HEK293 (cell line): Measurements from ENCODE around the gene PJVK.
A peak's percentile ranks its signal among the peaks of the same experiment; 100 is the strongest.

Experiments
- GLIS1 ChIP-seq: fragments of 450-650 bp; formaldehyde crosslinking; IDR thresholded peaks from 2 replicates; pipeline ENCODE4 v1.5.1; 2016; ENCODE audit warnings: missing biosample characterization, missing genetic modification characterization
- KLF10 ChIP-seq: fragments of 450-650 bp; IDR thresholded peaks from 2 replicates; pipeline ENCODE4 v1.5.1; 2018; ENCODE audit warnings: missing biosample characterization, mild to moderate bottlenecking, missing genetic modification characterization
- RBAK ChIP-seq: fragments of 450-650 bp; formaldehyde crosslinking; IDR thresholded peaks from 2 replicates; pipeline ENCODE4 v1.5.1; 2016; ENCODE audit warnings: missing biosample characterization, missing genetic modification characterization
- SP3 ChIP-seq: fragments of 450-650 bp; formaldehyde crosslinking; IDR thresholded peaks from 2 replicates; pipeline ENCODE4 v1.5.1; 2016; ENCODE audit warnings: missing biosample characterization, missing genetic modification characterization
- SP7 ChIP-seq: fragments of 450-650 bp; formaldehyde crosslinking; IDR thresholded peaks from 2 replicates; pipeline ENCODE4 v1.5.1; 2016; ENCODE audit warnings: missing biosample characterization, missing genetic modification characterization
- TCF7L2 ChIP-seq: IDR thresholded peaks from 2 replicates; pipeline ENCODE4 v1.6.1; 2011; ENCODE audit warnings: low read depth, mild to moderate bottlenecking, inconsistent platforms, low read length, moderate library complexity, borderline replicate concordance
- YY2 ChIP-seq: fragments of 450-650 bp; formaldehyde crosslinking; IDR thresholded peaks from 2 replicates; pipeline ENCODE4 v1.5.1; 2016; ENCODE audit warnings: missing biosample characterization, missing genetic modification characterization
- ZBTB21 ChIP-seq: fragments of 450-650 bp; formaldehyde crosslinking; IDR thresholded peaks from 2 replicates; pipeline ENCODE4 v1.5.1; 2017; ENCODE audit warnings: missing biosample characterization, missing genetic modification characterization
- ZBTB48 ChIP-seq: fragments of 450-650 bp; formaldehyde crosslinking; IDR thresholded peaks from 2 replicates; pipeline ENCODE4 v1.5.1; 2016; ENCODE audit warnings: missing biosample characterization, missing genetic modification characterization
- ZIC2 ChIP-seq: fragments of 450-650 bp; formaldehyde crosslinking; IDR thresholded peaks from 2 replicates; pipeline ENCODE4 v1.5.1; 2016; ENCODE audit warnings: missing biosample characterization, missing genetic modification characterization
- ZNF221 ChIP-seq: fragments of 450-650 bp; formaldehyde crosslinking; IDR thresholded peaks from 2 replicates; pipeline ENCODE4 v1.5.1; 2017; ENCODE audit warnings: missing biosample characterization, missing genetic modification characterization, borderline replicate concordance
- ZNF37A ChIP-seq: fragments of 450-650 bp; IDR thresholded peaks from 2 replicates; pipeline ENCODE4 v1.5.1; 2018; ENCODE audit warnings: missing biosample characterization, missing genetic modification characterization
- ZNF394 ChIP-seq: fragments of 450-650 bp; formaldehyde crosslinking; IDR thresholded peaks from 2 replicates; pipeline ENCODE4 v1.5.1; 2016; ENCODE audit warnings: missing biosample characterization, missing genetic modification characterization, mild to moderate bottlenecking, moderate library complexity, borderline replicate concordance
- ZNF629 ChIP-seq: fragments of 450-650 bp; formaldehyde crosslinking; IDR thresholded peaks from 2 replicates; pipeline ENCODE4 v1.5.1; 2017; ENCODE audit warnings: missing biosample characterization, missing genetic modification characterization
- ZNF654 ChIP-seq: fragments of 450-650 bp; formaldehyde crosslinking; IDR thresholded peaks from 2 replicates; pipeline ENCODE4 v1.5.1; 2016; ENCODE audit warnings: low read depth, missing biosample characterization, missing genetic modification characterization
- ZNF660 ChIP-seq: fragments of 450-650 bp; IDR thresholded peaks from 2 replicates; pipeline ENCODE4 v1.5.1; 2018; ENCODE audit warnings: missing biosample characterization, mild to moderate bottlenecking, missing genetic modification characterization
- ZNF843 ChIP-seq: fragments of 450-650 bp; formaldehyde crosslinking; IDR thresholded peaks from 2 replicates; pipeline ENCODE4 v1.5.1; 2016; ENCODE audit warnings: missing biosample characterization, missing genetic modification characterization
- TF ChIP-seq, protein P1 (sequence below): fragments of 450-650 bp; formaldehyde crosslinking; IDR thresholded peaks from 2 replicates; pipeline ENCODE4 v1.5.1; 2016; ENCODE audit warnings: missing biosample characterization, missing genetic modification characterization
- TF ChIP-seq, protein P2 (sequence below): fragments of 450-650 bp; formaldehyde crosslinking; IDR thresholded peaks from 2 replicates; pipeline ENCODE4 v1.5.1; 2016; ENCODE audit warnings: missing biosample characterization, missing genetic modification characterization, borderline replicate concordance
- TF ChIP-seq, protein P3 (sequence below): fragments of 450-650 bp; formaldehyde crosslinking; IDR thresholded peaks from 2 replicates; pipeline ENCODE4 v1.5.1; 2016; ENCODE audit warnings: missing biosample characterization, missing genetic modification characterization
- TF ChIP-seq, protein P4 (sequence below): fragments of 450-650 bp; IDR thresholded peaks from 2 replicates; pipeline ENCODE4 v1.5.1; 2018; ENCODE audit warnings: missing biosample characterization, mild to moderate bottlenecking, missing genetic modification characterization
- TF ChIP-seq, protein P5 (sequence below): fragments of 450-650 bp; formaldehyde crosslinking; optimal IDR thresholded peaks from 2 replicates; pipeline ENCODE3; 2016; ENCODE audit warnings: missing biosample characterization, mild to moderate bottlenecking, missing genetic modification characterization
- TF ChIP-seq, protein P6 (sequence below): fragments of 450-650 bp; formaldehyde crosslinking; IDR thresholded peaks from 2 replicates; pipeline ENCODE4 v1.5.1; 2016; ENCODE audit warnings: missing biosample characterization, missing genetic modification characterization, borderline replicate concordance

Gene PJVK

DNA sequence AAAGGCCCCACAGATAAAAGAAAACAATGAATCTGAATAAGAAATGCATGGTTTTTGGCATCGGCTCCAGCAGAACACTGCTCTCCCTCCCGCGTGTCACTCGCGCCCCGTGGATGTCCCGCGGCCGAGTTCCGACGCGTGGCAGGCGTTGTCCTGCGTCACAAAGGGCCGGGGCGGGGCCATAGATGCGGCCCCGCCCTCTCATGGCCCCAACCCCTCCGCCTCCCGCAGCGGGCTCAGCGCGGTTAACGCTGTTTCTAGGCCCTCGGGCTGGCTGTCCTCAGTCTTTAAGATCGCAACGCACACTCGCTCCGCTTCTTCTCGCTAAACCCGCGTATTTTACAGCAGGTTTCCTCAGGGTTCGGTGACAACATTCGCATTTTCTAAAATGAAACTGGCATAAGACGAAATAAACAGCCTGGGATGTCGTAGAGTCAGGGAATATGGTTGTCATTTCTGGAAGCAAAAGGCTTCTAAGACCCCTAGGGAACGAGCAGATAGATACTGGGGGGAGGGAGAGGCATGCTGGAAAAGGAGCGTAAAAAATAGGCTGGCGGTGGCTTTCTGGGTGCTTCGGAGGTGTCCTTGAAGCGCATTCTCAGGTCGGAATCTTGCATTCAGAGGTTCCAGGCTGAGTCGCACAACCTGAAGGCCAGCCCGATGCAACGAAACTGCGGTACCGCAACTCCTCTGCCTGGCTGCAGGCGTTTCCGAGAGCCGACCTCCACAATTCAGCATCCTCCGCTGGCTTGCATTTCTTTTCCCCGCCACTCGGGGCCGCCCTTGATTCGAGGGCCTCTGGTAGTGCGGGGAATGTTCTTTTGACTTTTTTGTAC lies 27.5 kb downstream of the PJVK start, which contains the start of gene FKBP7 (continued):
- TF ChIP-seq, protein P1, sequence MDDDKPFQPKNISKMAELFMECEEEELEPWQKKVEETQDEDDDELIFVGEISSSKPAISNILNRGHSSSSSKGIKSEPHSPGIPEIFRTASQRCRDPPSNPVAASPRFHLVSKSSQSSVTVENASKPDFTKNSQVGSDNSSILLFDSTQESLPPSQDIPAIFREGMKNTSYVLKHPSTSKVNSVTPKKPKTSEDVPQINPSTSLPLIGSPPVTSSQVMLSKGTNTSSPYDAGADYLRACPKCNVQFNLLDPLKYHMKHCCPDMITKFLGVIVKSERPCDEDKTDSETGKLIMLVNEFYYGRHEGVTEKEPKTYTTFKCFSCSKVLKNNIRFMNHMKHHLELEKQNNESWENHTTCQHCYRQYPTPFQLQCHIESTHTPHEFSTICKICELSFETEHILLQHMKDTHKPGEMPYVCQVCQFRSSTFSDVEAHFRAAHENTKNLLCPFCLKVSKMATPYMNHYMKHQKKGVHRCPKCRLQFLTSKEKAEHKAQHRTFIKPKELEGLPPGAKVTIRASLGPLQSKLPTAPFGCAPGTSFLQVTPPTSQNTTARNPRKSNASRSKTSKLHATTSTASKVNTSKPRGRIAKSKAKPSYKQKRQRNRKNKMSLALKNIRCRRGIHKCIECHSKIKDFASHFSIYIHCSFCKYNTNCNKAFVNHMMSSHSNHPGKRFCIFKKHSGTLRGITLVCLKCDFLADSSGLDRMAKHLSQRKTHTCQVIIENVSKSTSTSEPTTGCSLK (tag by site-specific recombination): no peak
- TF ChIP-seq KLF10 (tag by site-specific recombination) (0 out of 2 replicates have a peak, but pooled peaks have one; percentile 22), RBAK (tag by site-specific recombination) (no peak), GLIS1 (tag by site-specific recombination) (peak; percentile 81), ZNF37A (tag by site-specific recombination) (no peak), TCF7L2 (no peak), ZIC2 (tag by site-specific recombination) (peak; percentile 60), ZBTB21 (tag by site-specific recombination) (peak; percentile 81), ZNF221 (tag by site-specific recombination) (no peak), ZNF654 (tag by site-specific recombination) (peak; percentile 66), YY2 (no peak), ZNF394 (tag by site-specific recombination) (0 out of 2 replicates have a peak, but pooled peaks have one; percentile 22), ZNF843 (tag by site-specific recombination) (0 out of 2 replicates have a peak, but pooled peaks have one; percentile 48), SP3 (peak; percentile 68), ZNF629 (peak; percentile 88), ZBTB48 (tag by site-specific recombination) (peak; percentile 86; the same call in 1 of the 2 replicates), SP7 (tag by site-specific recombination) (peak; percentile 52; the same call in 1 of the 2 replicates), ZNF660 (tag by site-specific recombination) (peak; percentile 46; the same call in 1 of the 2 replicates)
- TF ChIP-seq, protein P2, sequence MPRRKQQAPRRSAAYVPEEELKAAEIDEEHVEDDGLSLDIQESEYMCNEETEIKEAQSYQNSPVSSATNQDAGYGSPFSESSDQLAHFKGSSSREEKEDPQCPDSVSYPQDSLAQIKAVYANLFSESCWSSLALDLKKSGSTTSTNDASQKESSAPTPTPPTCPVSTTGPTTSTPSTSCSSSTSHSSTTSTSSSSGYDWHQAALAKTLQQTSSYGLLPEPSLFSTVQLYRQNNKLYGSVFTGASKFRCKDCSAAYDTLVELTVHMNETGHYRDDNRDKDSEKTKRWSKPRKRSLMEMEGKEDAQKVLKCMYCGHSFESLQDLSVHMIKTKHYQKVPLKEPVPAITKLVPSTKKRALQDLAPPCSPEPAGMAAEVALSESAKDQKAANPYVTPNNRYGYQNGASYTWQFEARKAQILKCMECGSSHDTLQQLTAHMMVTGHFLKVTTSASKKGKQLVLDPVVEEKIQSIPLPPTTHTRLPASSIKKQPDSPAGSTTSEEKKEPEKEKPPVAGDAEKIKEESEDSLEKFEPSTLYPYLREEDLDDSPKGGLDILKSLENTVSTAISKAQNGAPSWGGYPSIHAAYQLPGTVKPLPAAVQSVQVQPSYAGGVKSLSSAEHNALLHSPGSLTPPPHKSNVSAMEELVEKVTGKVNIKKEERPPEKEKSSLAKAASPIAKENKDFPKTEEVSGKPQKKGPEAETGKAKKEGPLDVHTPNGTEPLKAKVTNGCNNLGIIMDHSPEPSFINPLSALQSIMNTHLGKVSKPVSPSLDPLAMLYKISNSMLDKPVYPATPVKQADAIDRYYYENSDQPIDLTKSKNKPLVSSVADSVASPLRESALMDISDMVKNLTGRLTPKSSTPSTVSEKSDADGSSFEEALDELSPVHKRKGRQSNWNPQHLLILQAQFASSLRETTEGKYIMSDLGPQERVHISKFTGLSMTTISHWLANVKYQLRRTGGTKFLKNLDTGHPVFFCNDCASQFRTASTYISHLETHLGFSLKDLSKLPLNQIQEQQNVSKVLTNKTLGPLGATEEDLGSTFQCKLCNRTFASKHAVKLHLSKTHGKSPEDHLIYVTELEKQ (tag by site-specific recombination): no peak
- TF ChIP-seq, protein P3, sequence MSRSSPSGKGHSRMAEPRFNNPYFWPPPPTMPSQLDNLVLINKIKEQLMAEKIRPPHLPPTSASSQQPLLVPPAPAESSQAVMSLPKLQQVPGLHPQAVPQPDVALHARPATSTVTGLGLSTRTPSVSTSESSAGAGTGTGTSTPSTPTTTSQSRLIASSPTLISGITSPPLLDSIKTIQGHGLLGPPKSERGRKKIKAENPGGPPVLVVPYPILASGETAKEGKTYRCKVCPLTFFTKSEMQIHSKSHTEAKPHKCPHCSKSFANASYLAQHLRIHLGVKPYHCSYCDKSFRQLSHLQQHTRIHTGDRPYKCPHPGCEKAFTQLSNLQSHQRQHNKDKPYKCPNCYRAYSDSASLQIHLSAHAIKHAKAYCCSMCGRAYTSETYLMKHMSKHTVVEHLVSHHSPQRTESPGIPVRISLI (tag by site-specific recombination): 0 out of 2 replicates have a peak, but pooled peaks have one; percentile 35
- TF ChIP-seq, protein P4, sequence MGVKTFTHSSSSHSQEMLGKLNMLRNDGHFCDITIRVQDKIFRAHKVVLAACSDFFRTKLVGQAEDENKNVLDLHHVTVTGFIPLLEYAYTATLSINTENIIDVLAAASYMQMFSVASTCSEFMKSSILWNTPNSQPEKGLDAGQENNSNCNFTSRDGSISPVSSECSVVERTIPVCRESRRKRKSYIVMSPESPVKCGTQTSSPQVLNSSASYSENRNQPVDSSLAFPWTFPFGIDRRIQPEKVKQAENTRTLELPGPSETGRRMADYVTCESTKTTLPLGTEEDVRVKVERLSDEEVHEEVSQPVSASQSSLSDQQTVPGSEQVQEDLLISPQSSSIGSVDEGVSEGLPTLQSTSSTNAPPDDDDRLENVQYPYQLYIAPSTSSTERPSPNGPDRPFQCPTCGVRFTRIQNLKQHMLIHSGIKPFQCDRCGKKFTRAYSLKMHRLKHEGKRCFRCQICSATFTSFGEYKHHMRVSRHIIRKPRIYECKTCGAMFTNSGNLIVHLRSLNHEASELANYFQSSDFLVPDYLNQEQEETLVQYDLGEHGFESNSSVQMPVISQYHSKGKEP (tag by site-specific recombination): peak; percentile 88
- TF ChIP-seq, protein P5, sequence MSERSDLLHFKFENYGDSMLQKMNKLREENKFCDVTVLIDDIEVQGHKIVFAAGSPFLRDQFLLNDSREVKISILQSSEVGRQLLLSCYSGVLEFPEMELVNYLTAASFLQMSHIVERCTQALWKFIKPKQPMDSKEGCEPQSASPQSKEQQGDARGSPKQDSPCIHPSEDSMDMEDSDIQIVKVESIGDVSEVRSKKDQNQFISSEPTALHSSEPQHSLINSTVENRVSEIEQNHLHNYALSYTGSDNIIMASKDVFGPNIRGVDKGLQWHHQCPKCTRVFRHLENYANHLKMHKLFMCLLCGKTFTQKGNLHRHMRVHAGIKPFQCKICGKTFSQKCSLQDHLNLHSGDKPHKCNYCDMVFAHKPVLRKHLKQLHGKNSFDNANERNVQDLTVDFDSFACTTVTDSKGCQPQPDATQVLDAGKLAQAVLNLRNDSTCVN (tag by site-specific recombination): peak; percentile 50
- TF ChIP-seq, protein P6, sequence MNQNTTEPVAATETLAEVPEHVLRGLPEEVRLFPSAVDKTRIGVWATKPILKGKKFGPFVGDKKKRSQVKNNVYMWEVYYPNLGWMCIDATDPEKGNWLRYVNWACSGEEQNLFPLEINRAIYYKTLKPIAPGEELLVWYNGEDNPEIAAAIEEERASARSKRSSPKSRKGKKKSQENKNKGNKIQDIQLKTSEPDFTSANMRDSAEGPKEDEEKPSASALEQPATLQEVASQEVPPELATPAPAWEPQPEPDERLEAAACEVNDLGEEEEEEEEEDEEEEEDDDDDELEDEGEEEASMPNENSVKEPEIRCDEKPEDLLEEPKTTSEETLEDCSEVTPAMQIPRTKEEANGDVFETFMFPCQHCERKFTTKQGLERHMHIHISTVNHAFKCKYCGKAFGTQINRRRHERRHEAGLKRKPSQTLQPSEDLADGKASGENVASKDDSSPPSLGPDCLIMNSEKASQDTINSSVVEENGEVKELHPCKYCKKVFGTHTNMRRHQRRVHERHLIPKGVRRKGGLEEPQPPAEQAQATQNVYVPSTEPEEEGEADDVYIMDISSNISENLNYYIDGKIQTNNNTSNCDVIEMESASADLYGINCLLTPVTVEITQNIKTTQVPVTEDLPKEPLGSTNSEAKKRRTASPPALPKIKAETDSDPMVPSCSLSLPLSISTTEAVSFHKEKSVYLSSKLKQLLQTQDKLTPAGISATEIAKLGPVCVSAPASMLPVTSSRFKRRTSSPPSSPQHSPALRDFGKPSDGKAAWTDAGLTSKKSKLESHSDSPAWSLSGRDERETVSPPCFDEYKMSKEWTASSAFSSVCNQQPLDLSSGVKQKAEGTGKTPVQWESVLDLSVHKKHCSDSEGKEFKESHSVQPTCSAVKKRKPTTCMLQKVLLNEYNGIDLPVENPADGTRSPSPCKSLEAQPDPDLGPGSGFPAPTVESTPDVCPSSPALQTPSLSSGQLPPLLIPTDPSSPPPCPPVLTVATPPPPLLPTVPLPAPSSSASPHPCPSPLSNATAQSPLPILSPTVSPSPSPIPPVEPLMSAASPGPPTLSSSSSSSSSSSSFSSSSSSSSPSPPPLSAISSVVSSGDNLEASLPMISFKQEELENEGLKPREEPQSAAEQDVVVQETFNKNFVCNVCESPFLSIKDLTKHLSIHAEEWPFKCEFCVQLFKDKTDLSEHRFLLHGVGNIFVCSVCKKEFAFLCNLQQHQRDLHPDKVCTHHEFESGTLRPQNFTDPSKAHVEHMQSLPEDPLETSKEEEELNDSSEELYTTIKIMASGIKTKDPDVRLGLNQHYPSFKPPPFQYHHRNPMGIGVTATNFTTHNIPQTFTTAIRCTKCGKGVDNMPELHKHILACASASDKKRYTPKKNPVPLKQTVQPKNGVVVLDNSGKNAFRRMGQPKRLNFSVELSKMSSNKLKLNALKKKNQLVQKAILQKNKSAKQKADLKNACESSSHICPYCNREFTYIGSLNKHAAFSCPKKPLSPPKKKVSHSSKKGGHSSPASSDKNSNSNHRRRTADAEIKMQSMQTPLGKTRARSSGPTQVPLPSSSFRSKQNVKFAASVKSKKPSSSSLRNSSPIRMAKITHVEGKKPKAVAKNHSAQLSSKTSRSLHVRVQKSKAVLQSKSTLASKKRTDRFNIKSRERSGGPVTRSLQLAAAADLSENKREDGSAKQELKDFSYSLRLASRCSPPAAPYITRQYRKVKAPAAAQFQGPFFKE: no peak
